ENCODE measurements around the gene DAPL1.

Gene DAPL1

GRCh38 chr2:158795195-158795924, at the start of gene DAPL1:
Gene DAPL1 (plus strand): TSS chr2:158795317. CDS start chr2:158795373, 56 bp downstream.
- no peak for DNase-seq (ENCODE audit: low read depth)

- DNase-seq (ENCODE audit: low read depth), result no peak
Observed at GRCh38 chr2:158745866-158746382, 49.2 kb upstream of the DAPL1 start.

GRCh38 chr2:158746488-158746887, 48.6 kb upstream of the DAPL1 start:
- DNase-seq (ENCODE audit: low read depth), result no peak

- DNase-seq (ENCODE audit: low read depth), result no peak
Observed at GRCh38 chr2:158747281-158747680, 47.8 kb upstream of the DAPL1 start.

- no peak for DNase-seq (ENCODE audit: low read depth)
Observed at GRCh38 chr2:158748926-158749590, 46.1 kb upstream of the DAPL1 start.

- DNase-seq (ENCODE audit: low read depth), result no peak
Observed at GRCh38 chr2:158750458-158751125, 44.5 kb upstream of the DAPL1 start.

GRCh38 chr2:158753641-158754611, 41.2 kb upstream of the DAPL1 start:
- peak; percentile 64 for DNase-seq (ENCODE audit: low read depth)

GRCh38 chr2:158755310-158756087, 39.6 kb upstream of the DAPL1 start:
- no peak for DNase-seq (ENCODE audit: low read depth)

GRCh38 chr2:158756331-158756730, 38.8 kb upstream of the DAPL1 start:
- no peak for DNase-seq (ENCODE audit: low read depth)

GRCh38 chr2:158756976-158757375, 38.1 kb upstream of the DAPL1 start:
- no peak for DNase-seq (ENCODE audit: low read depth)

GRCh38 chr2:158760887-158761286, 34.2 kb upstream of the DAPL1 start:
- DNase-seq (ENCODE audit: low read depth), result no peak

- peak; percentile 16 for DNase-seq (ENCODE audit: low read depth)
Observed at GRCh38 chr2:158761621-158762020, 33.5 kb upstream of the DAPL1 start.

GRCh38 chr2:158762336-158762735, 32.8 kb upstream of the DAPL1 start:
- no peak for DNase-seq (ENCODE audit: low read depth)

GRCh38 chr2:158766524-158766923, 28.6 kb upstream of the DAPL1 start:
- DNase-seq (ENCODE audit: low read depth), result no peak

GRCh38 chr2:158772306-158773078, 22.6 kb upstream of the DAPL1 start:
- no peak for DNase-seq (ENCODE audit: low read depth)

GRCh38 chr2:158773121-158773520, 22.0 kb upstream of the DAPL1 start:
- DNase-seq (ENCODE audit: low read depth), result no peak

GRCh38 chr2:158774681-158775080, 20.4 kb upstream of the DAPL1 start:
- DNase-seq (ENCODE audit: low read depth), result no peak

GRCh38 chr2:158775273-158776027, 19.7 kb upstream of the DAPL1 start:
- DNase-seq (ENCODE audit: low read depth), result no peak

GRCh38 chr2:158776231-158776630, 18.9 kb upstream of the DAPL1 start:
- no peak for DNase-seq (ENCODE audit: low read depth)

Measured in EH (cell line).